NT2/D1 (cell line): ENCODE results near the gene PPOX.

Experiments used
- DNase-seq: peaks from one replicate; pipeline ENCODE4 v3.0.0-alpha.2; 2011; ENCODE audit warnings: low read depth, low spot score
- H3K27me3 ChIP-seq: 2 replicates; pipeline ENCODE4 v1.6.0; 2011; ENCODE audit warnings: mild to moderate bottlenecking; ENCODE audit not compliant: insufficient read length, insufficient read depth
- H3K36me3 ChIP-seq: 2 replicates; pipeline ENCODE4 v1.6.1; 2011; ENCODE audit warnings: mild to moderate bottlenecking, low read length, mixed read lengths; ENCODE audit not compliant: insufficient read depth, insufficient read length
- H3K4me1 ChIP-seq: 2 replicates; pipeline ENCODE4 v1.5.1; 2011; ENCODE audit not compliant: insufficient read depth, insufficient read length
- H3K4me3 ChIP-seq: 2 replicates; pipeline ENCODE4 v1.5.1; 2011; ENCODE audit warnings: low read depth; ENCODE audit not compliant: insufficient read length
- H3K9ac ChIP-seq: 2 replicates; pipeline ENCODE4 v1.6.0; 2011; ENCODE audit warnings: low read depth; ENCODE audit not compliant: insufficient read length
- H3K9me3 ChIP-seq: 2 replicates; pipeline ENCODE4 v1.5.1; 2011; ENCODE audit warnings: mild to moderate bottlenecking, low read length; ENCODE audit not compliant: insufficient read depth
- SUZ12 ChIP-seq: IDR thresholded peaks from 2 replicates; pipeline ENCODE4 v1.6.1; 2011; ENCODE audit not compliant: insufficient read length, insufficient read depth; ENCODE audit errors: extremely low read depth
- YY1 ChIP-seq: IDR thresholded peaks from 2 replicates; pipeline ENCODE4 v1.6.1; 2011; ENCODE audit not compliant: insufficient read length, insufficient read depth
- ZNF274 ChIP-seq: IDR thresholded peaks from 2 replicates; pipeline ENCODE4 v1.6.1; 2011; ENCODE audit warnings: mild to moderate bottlenecking, low read depth, low read length

The PPOX gene

GRCh38 chr1:161215076-161215475, 48.9 kb downstream of the PPOX start, which contains the start of gene FCER1G:
TSS of gene FCER1G (plus strand) at chr1:161215295. CDS start at chr1:161215322, 27 bp downstream.
- Histone ChIP-seq H3K9me3 (no peaks in the 10 kb centered on the region), H3K27me3 (no peaks in the 10 kb centered on the region), H3K9ac (no peak within 1 kb of the TSS), H3K4me1 (peaks cover 14% of the 10 kb centered on the region), H3K4me3 (no peak within 1 kb of the TSS), H3K36me3 (peaks cover 56% of the 10 kb centered on the region)
- DNase-seq = no peak
- TF ChIP-seq YY1 (no peak), ZNF274 (no peak), SUZ12 (no peak)

GRCh38 chr1:161216945-161217712, 50.9 kb downstream of the PPOX start:
- Histone ChIP-seq H3K4me3 (no peak overlapping the region), H3K4me1 (peaks cover 14% of the 10 kb centered on the region), H3K9ac (no peak overlapping the region), H3K36me3 (peaks cover 36% of the 10 kb centered on the region), H3K9me3 (no peaks in the 10 kb centered on the region), H3K27me3 (no peaks in the 10 kb centered on the region)
- TF ChIP-seq YY1 (no peak), SUZ12 (no peak), ZNF274 (no peak)
- DNase-seq = no peak

GRCh38 chr1:161217831-161218230, 51.6 kb downstream of the PPOX start:
- Histone ChIP-seq H3K9me3 (no peaks in the 10 kb centered on the region), H3K27me3 (no peaks in the 10 kb centered on the region), H3K9ac (no peak overlapping the region), H3K36me3 (peaks cover 29% of the 10 kb centered on the region), H3K4me3 (no peak overlapping the region), H3K4me1 (peaks cover 14% of the 10 kb centered on the region)
- TF ChIP-seq YY1 (no peak), ZNF274 (no peak), SUZ12 (no peak)
- no peak for DNase-seq

GRCh38 chr1:161218301-161219077, 52.3 kb downstream of the PPOX start:
- no peak for TF ChIP-seq YY1
- no peak for TF ChIP-seq SUZ12
- no peak for TF ChIP-seq ZNF274
- H3K4me1 ChIP-seq = peaks cover 14% of the 10 kb centered on the region
- H3K9ac ChIP-seq = no peak overlapping the region
- H3K4me3 ChIP-seq = no peak overlapping the region
- H3K9me3 ChIP-seq = no peaks in the 10 kb centered on the region
- no peaks in the 10 kb centered on the region for H3K27me3 ChIP-seq
- no peak for DNase-seq
- peaks cover 22% of the 10 kb centered on the region for H3K36me3 ChIP-seq

- H3K9ac ChIP-seq = no peak overlapping the region
Measured at GRCh38 chr1:161219078-161219892, 53.1 kb downstream of the PPOX start.

GRCh38 chr1:161220002-161220401, 53.8 kb downstream of the PPOX start:
- no peak for TF ChIP-seq ZNF274
- TF ChIP-seq YY1 = no peak
- no peak for TF ChIP-seq SUZ12
- peaks cover 8% of the 10 kb centered on the region for H3K36me3 ChIP-seq
- H3K4me3 ChIP-seq = no peak overlapping the region
- no peaks in the 10 kb centered on the region for H3K9me3 ChIP-seq
- H3K27me3 ChIP-seq = no peaks in the 10 kb centered on the region
- no peak overlapping the region for H3K9ac ChIP-seq
- H3K4me1 ChIP-seq = peaks cover 15% of the 10 kb centered on the region
- no peak for DNase-seq

More at GRCh38 chr1:161219078-161219892, 53.1 kb downstream of the PPOX start:
- Histone ChIP-seq H3K4me1 (peaks cover 14% of the 10 kb centered on the region), H3K27me3 (no peaks in the 10 kb centered on the region), H3K36me3 (peaks cover 14% of the 10 kb centered on the region), H3K9me3 (no peaks in the 10 kb centered on the region), H3K4me3 (no peak overlapping the region)
- TF ChIP-seq YY1 (no peak), ZNF274 (no peak), SUZ12 (no peak)
- DNase-seq = no peak
